Measurements from ENCODE around the gene DZIP1. TPM values are rescaled to one million over a fixed set of nuclear protein-coding genes. Genes with fewer than 3 reads are reported as not detected.

Gene DZIP1
- total RNA-seq, 2 donors from 2014 or later, result 1.4 to 5.5 TPM

Other genes with a start within 250 kb of the DZIP1 start
- under 1 TPM in 1 of 2 donors, not detected in 1; 0.28 TPM for gene CLDN10, start 92.0 kb downstream of the DZIP1 start, total RNA-seq
- 10 to 100 TPM; 59.3 to 60.2 TPM for gene DNAJC3, start 32.4 kb upstream of the DZIP1 start, total RNA-seq